CD8-positive, alpha-beta memory T cell (primary cell): ENCODE measurements around the gene TMEM239. TPM values are rescaled to one million over a fixed set of nuclear protein-coding genes. Genes with fewer than 3 reads are reported as not detected.
A peak's percentile ranks its signal among the peaks of the same experiment; 100 is the strongest.

Source experiments
- CTCF ChIA-PET: fragments of 350-600 bp; sonication (Branson Sonifier 250); formaldehyde crosslinking; loops from one replicate; lab custom pipeline; 2021; ENCODE audit warnings: antibody characterized with exemption; lab: Charles Lee
- POLR2A ChIA-PET: fragments of 350-600 bp; sonication (Branson Sonifier 250); formaldehyde crosslinking; loops from one replicate; lab custom pipeline; 2021; ENCODE audit warnings: antibody characterized with exemption; lab: Charles Lee
- DNase-seq, 5 donors: peaks; one replicate each; pipeline versions ENCODE4 v3.0.0 to v3.0.0-alpha.2; 2020 to 2022; ENCODE audit warnings: mixed read lengths in 1 of 5
- H3K27ac ChIP-seq: one replicate; pipeline ENCODE4 v1.7.0; 2013; ENCODE audit warnings: low read depth, mild to moderate bottlenecking, low read length, moderate library complexity
- H3K27me3 ChIP-seq: 2 replicates; pipeline ENCODE4 v1.7.0; 2013; ENCODE audit warnings: low read length, mild to moderate bottlenecking; ENCODE audit not compliant: insufficient read depth, poor library complexity, severe bottlenecking
- H3K36me3 ChIP-seq: 2 replicates; pipeline ENCODE4 v1.7.0; 2013; ENCODE audit warnings: mild to moderate bottlenecking, low read length, moderate library complexity; ENCODE audit not compliant: insufficient read depth
- H3K4me1 ChIP-seq: 2 replicates; pipeline ENCODE4 v1.7.0; 2013; ENCODE audit warnings: mild to moderate bottlenecking, low read length, moderate library complexity; ENCODE audit not compliant: insufficient read depth
- H3K4me3 ChIP-seq: 2 replicates; pipeline ENCODE4 v1.7.0; 2013; ENCODE audit warnings: mild to moderate bottlenecking, low read length
- H3K9me3 ChIP-seq: 2 replicates; pipeline ENCODE4 v1.7.0; 2013; ENCODE audit warnings: mild to moderate bottlenecking, low read length
- H3K27ac Mint-ChIP-seq, 8 donors: one replicate each; pipeline ENCODE4 v1.8.0; 2020 to 2021; ENCODE audit warnings: mixed read lengths in 8 of 8, mild to moderate bottlenecking in 6 of 8, inconsistent platforms in 3 of 8, moderate library complexity in 3 of 8
- H3K27me3 Mint-ChIP-seq, 2 donors: one replicate each; pipeline ENCODE4 v1.8.0; 2020 to 2021; ENCODE audit warnings: mixed read lengths in 2 of 2, mild to moderate bottlenecking in 1 of 2, moderate library complexity in 1 of 2
- H3K36me3 Mint-ChIP-seq, 3 donors: one replicate each; pipeline ENCODE4 v1.8.0; 2020 to 2021; ENCODE audit warnings: mixed read lengths in 3 of 3, inconsistent platforms in 1 of 3, mild to moderate bottlenecking in 1 of 3
- H3K4me1 Mint-ChIP-seq, 3 donors: one replicate each; pipeline ENCODE4 v1.8.0; 2020 to 2021; ENCODE audit warnings: mixed read lengths in 3 of 3, inconsistent platforms in 1 of 3, mild to moderate bottlenecking in 1 of 3
- H3K4me3 Mint-ChIP-seq, 7 donors: one replicate each; pipeline ENCODE4 v1.8.0; 2020 to 2021; ENCODE audit warnings: mixed read lengths in 7 of 7, mild to moderate bottlenecking in 6 of 7, moderate library complexity in 4 of 7, inconsistent platforms in 2 of 7
- H3K9me3 Mint-ChIP-seq, 5 donors: one replicate each; pipeline ENCODE4 v1.8.0; 2020 to 2022; ENCODE audit warnings: mixed read lengths in 5 of 5, mild to moderate bottlenecking in 3 of 5, moderate library complexity in 2 of 5, inconsistent platforms in 1 of 5
- polyA plus RNA-seq: library from polyadenylated mRNA; unstranded; fragments of 300-500 nt; fragmentation: Illumina TruSeq; gene quantifications from one replicate; pipeline ENCODE4 v1.2.3, GENCODE V29; 2021
- total RNA-seq, 2 experiments: library from RNA; stranded (reverse); gene quantifications; one replicate each; pipeline ENCODE4 v1.2.3, GENCODE V29; 2021

TMEM239 gene
- total and polyA plus RNA-seq, 3 experiments from 2014 or later: not detected

DNA sequence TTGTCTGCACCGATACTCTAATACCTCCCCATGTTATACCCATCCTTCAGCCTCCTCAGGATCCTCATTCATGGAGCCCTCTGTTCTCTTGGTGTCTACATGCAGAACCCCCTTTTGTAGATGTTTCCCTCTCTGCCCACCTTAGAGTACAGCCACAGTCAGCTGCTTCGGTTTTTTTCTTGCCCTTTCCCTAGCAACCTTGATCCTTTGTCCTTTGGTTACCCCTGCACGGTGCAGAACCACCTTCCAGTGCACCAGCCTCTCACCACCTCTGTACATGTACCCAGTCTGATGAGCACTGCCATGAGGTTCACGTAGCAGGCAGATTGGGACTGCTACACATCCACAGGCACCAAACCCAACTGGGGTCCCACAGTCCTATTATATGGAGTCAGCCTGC is 31.6 kb downstream of the TMEM239 start:
- ChIA-PET POLR2A (no interaction called here), CTCF (no interaction called here)
- H3K27ac Mint-ChIP-seq: peak overlapping the region in 1 of 8 donors; percentile 27
- Histone ChIP-seq H3K4me3 (no peak overlapping the region), H3K4me1 (peaks cover 11% of the 10 kb centered on the region), H3K9me3 (no peaks in the 10 kb centered on the region), H3K36me3 (no peaks in the 10 kb centered on the region), H3K27me3 (no peaks in the 10 kb centered on the region), H3K27ac (no peak overlapping the region)
- no peaks in the 10 kb centered on the region for H3K9me3 Mint-ChIP-seq
- DNase-seq: no peak
- H3K4me1 Mint-ChIP-seq: peaks cover 34 to 60% (median 35%) of the 10 kb centered on the region in 3 donors
- peaks cover 0 to 10% (median 1%) of the 10 kb centered on the region in 3 donors for H3K36me3 Mint-ChIP-seq
- H3K27me3 Mint-ChIP-seq: peaks cover 0 to 2% of the 10 kb centered on the region in 2 donors
- no peak overlapping the region for H3K4me3 Mint-ChIP-seq

- peak overlapping the region in 1 of 8 donors; percentile 36 for H3K27ac Mint-ChIP-seq
- H3K4me3 Mint-ChIP-seq: no peak overlapping the region
- H3K36me3 Mint-ChIP-seq: peaks cover 0 to 9% (median 0%) of the 10 kb centered on the region in 3 donors
- H3K27me3 Mint-ChIP-seq: peaks cover 0 to 2% of the 10 kb centered on the region in 2 donors
- DNase-seq: no peak
- peaks cover 16% of the 10 kb centered on the region for H3K4me1 ChIP-seq
- peaks cover 33 to 53% (median 36%) of the 10 kb centered on the region in 3 donors for H3K4me1 Mint-ChIP-seq
- ChIA-PET POLR2A (no interaction called here), CTCF (interaction anchor here (1.3 to 1.8 kb wide), 3 partner anchors 9 to 22 kb away, joined by 3 to 4 read pairs (median 4); partner anchors contain the start of genes PCED1A and VPS16)
- no peaks in the 10 kb centered on the region for H3K27me3 ChIP-seq
- no peaks in the 10 kb centered on the region for H3K9me3 Mint-ChIP-seq
- H3K9me3 ChIP-seq: no peaks in the 10 kb centered on the region
- no peak overlapping the region for H3K4me3 ChIP-seq
- H3K27ac ChIP-seq: no peak overlapping the region
- no peaks in the 10 kb centered on the region for H3K36me3 ChIP-seq
Measured at GRCh38 chr20:2849529-2849928, 33.4 kb downstream of the TMEM239 start.

DNA sequence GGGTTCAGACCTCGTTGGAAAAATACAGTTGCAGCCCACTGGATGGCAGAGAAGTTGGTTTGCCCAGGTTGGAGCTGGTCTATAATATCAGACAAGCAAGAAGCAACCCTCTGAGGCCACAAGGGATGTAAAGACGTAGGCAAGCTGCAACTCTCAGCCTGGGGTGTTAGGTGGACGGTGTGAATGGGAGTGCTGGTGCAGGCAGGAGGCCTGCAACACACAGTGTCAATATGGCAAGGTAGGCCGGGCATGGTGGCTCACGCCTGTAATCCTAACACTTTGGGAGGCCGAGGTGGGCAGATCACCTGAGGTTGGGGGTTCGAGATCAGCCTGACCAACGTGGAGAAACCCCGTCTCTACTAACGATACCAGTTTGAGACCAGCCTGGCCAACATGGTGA is 34.9 kb downstream of the TMEM239 start:
- Histone ChIP-seq H3K27ac (no peak overlapping the region), H3K4me3 (no peak overlapping the region), H3K4me1 (peaks cover 16% of the 10 kb centered on the region), H3K27me3 (no peaks in the 10 kb centered on the region), H3K36me3 (no peaks in the 10 kb centered on the region), H3K9me3 (no peaks in the 10 kb centered on the region)
- Mint-ChIP-seq H3K4me1 (peaks cover 26 to 42% (median 27%) of the 10 kb centered on the region in 3 donors), H3K27me3 (peaks cover 0 to 2% of the 10 kb centered on the region in 2 donors), H3K27ac (peak overlapping the region in 6 of 8 donors; percentile 38 to 92 (median 79)), H3K4me3 (no peak overlapping the region), H3K36me3 (peaks cover 0 to 9% (median 0%) of the 10 kb centered on the region in 3 donors), H3K9me3 (no peaks in the 10 kb centered on the region)
- ChIA-PET POLR2A (no interaction called here), CTCF (interaction anchor here (1.2 to 2.4 kb wide), 6 partner anchors 11 to 110 kb away, joined by 3 to 9 read pairs (median 4); partner anchors contain the start of genes PCED1A and VPS16)
- no peak for DNase-seq

DNA sequence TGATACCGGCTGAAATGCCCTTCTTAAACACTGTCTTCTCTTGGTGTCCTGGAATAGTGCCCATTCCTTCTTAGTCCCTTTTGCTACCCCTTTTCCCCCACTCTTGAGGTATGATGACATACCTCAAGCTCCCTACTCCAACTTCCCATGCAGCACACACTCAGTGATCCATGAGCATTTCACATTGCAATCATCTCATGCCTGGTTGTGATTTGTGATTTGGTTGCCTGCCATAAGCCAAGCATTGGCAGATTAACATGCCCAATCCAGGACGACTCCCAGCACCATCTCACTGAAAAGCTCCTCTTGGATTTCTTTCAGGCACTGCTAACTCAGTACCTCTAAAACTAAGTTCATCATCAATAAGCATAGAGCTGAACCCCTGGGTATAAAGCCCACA is 42.4 kb downstream of the TMEM239 start:
- peaks cover 12% of the 10 kb centered on the region for H3K36me3 ChIP-seq
- Mint-ChIP-seq H3K36me3 (peaks cover 0 to 24% (median 6%) of the 10 kb centered on the region in 3 donors), H3K4me1 (peaks cover 2 to 6% (median 6%) of the 10 kb centered on the region in 3 donors), H3K9me3 (no peaks in the 10 kb centered on the region), H3K4me3 (no peak overlapping the region), H3K27ac (peak overlapping the region in 2 of 8 donors; percentile 13 to 55), H3K27me3 (no peaks in the 10 kb centered on the region)
- H3K4me1 ChIP-seq: no peaks in the 10 kb centered on the region
- no peak for DNase-seq
- POLR2A ChIA-PET: no interaction called here
- CTCF ChIA-PET: interaction anchor here (1.4 kb wide), 2 partner anchors 14 to 107 kb away, joined by 3 to 6 read pairs; partner anchors contain the start of gene PTPRA
- H3K9me3 ChIP-seq: no peaks in the 10 kb centered on the region
- no peak overlapping the region for H3K27ac ChIP-seq
- H3K27me3 ChIP-seq: no peaks in the 10 kb centered on the region
- H3K4me3 ChIP-seq: no peak overlapping the region

GRCh38 chr20:2859330-2860121 is 43.4 kb downstream of the TMEM239 start:
- POLR2A ChIA-PET: interaction anchor here (0.9 kb wide), 1 partner anchor 14 kb away, joined by 3 read pairs; the partner anchor contains the start of gene PTPRA
- Mint-ChIP-seq H3K27me3 (no peaks in the 10 kb centered on the region), H3K9me3 (no peaks in the 10 kb centered on the region), H3K27ac (peak overlapping the region in 4 of 8 donors; percentile 13 to 93 (median 42)), H3K4me1 (peaks cover 0 to 4% (median 2%) of the 10 kb centered on the region in 3 donors), H3K36me3 (peaks cover under 1 to 32% (median 6%) of the 10 kb centered on the region in 3 donors), H3K4me3 (no peak overlapping the region)
- no peaks in the 10 kb centered on the region for H3K4me1 ChIP-seq
- H3K36me3 ChIP-seq: peaks cover 12% of the 10 kb centered on the region
- DNase-seq: no peak
- H3K27ac ChIP-seq: no peak overlapping the region
- H3K4me3 ChIP-seq: no peak overlapping the region
- CTCF ChIA-PET: interaction anchor here (1.4 kb wide), 2 partner anchors 13 to 107 kb away, joined by 3 to 6 read pairs; partner anchors contain the start of gene PTPRA
- no peaks in the 10 kb centered on the region for H3K9me3 ChIP-seq
- no peaks in the 10 kb centered on the region for H3K27me3 ChIP-seq

GRCh38 chr20:2864626-2865025 is 48.5 kb downstream of the TMEM239 start:
- H3K27ac Mint-ChIP-seq: peak overlapping the region in 2 of 8 donors; percentile 32 to 88
- H3K9me3 ChIP-seq: no peaks in the 10 kb centered on the region

DNA sequence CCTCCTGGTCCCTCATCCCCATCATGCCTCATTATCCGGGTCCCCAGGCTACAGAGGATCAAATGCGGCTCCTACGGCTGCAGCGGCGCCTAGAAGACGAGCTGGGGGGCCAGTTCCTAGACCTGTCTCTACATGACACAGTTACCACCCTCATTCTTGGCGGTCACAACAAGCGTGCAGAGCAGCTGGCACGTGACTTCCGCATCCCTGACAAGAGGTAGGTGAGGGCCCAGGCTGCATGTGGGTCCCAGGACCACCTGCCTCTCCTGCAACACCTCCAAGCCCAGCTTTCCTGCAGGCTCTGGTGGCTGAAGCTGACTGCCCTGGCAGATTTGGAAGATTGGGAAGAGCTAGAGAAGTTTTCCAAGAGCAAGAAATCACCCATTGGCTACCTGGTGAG is 48.9 kb downstream of the TMEM239 start:
- H3K27me3 Mint-ChIP-seq: no peaks in the 10 kb centered on the region
- Histone ChIP-seq H3K4me1 (peaks cover 25% of the 10 kb centered on the region), H3K36me3 (peaks cover 11% of the 10 kb centered on the region), H3K27me3 (no peaks in the 10 kb centered on the region), H3K4me3 (no peak overlapping the region), H3K27ac (no peak overlapping the region), H3K9me3 (no peaks in the 10 kb centered on the region)
- H3K4me3 Mint-ChIP-seq: peak overlapping the region in 4 of 7 donors; percentile 13 to 74 (median 56)
- H3K4me1 Mint-ChIP-seq: peaks cover 26 to 37% (median 35%) of the 10 kb centered on the region in 3 donors
- DNase-seq: no peak
- CTCF ChIA-PET: interaction anchor here (0.7 to 1.5 kb wide), 4 partner anchors 10 to 136 kb away, joined by 3 to 6 read pairs (median 4); no protein-coding TSS in a partner anchor
- H3K27ac Mint-ChIP-seq: peak overlapping the region in 6 of 8 donors; percentile 28 to 92 (median 82)
- POLR2A ChIA-PET: no interaction called here
- no peaks in the 10 kb centered on the region for H3K9me3 Mint-ChIP-seq
- peaks cover 6 to 43% (median 8%) of the 10 kb centered on the region in 3 donors for H3K36me3 Mint-ChIP-seq

More at GRCh38 chr20:2864626-2865025, 48.5 kb downstream of the TMEM239 start:
- Histone ChIP-seq H3K36me3 (peaks cover 12% of the 10 kb centered on the region), H3K4me3 (no peak overlapping the region), H3K27me3 (no peaks in the 10 kb centered on the region), H3K4me1 (peaks cover 25% of the 10 kb centered on the region), H3K27ac (no peak overlapping the region)
- CTCF ChIA-PET: interaction anchor here (0.8 to 1.5 kb wide), 4 partner anchors 9 to 189 kb away, joined by 3 to 6 read pairs (median 4); no protein-coding TSS in a partner anchor
- POLR2A ChIA-PET: no interaction called here
- peaks cover 6 to 44% (median 8%) of the 10 kb centered on the region in 3 donors for H3K36me3 Mint-ChIP-seq
- no peak overlapping the region for H3K4me3 Mint-ChIP-seq
- H3K4me1 Mint-ChIP-seq: peaks cover 26 to 37% (median 35%) of the 10 kb centered on the region in 3 donors
- H3K9me3 Mint-ChIP-seq: no peaks in the 10 kb centered on the region
- DNase-seq: no peak
- no peaks in the 10 kb centered on the region for H3K27me3 Mint-ChIP-seq
